Pancreas (tissue), 10 donors: ENCODE data around the gene TMEM267. TPM values are rescaled to one million over a fixed set of nuclear protein-coding genes. Genes with fewer than 3 reads are reported as not detected.
A peak's percentile ranks its signal among the peaks of the same experiment; 100 is the strongest.
"Not testable (repeated sequence)": the region's sequence is repeated elsewhere in the genome, so short reads cannot be mapped to it uniquely, and the experiment has no call there.

Experiments
- ATAC-seq, 4 donors: fragments of 200-7000 bp; cut with Tn5 transposase; one replicate each; pipeline versions ENCODE4 v1.8.0 to v1.9.1; 2020; ENCODE audit warnings: mild to moderate bottlenecking in 4 of 4, moderate library complexity in 4 of 4
- DNase-seq, 6 donors: peaks; one replicate each; pipeline ENCODE4 v3.0.0-alpha.2; 2020
- FAIRE-seq: peaks from 2 replicates; lab custom pipeline; 2012; peaks lifted over from hg19 to GRCh38; lab: Jason Lieb, UNC
- H3K27ac ChIP-seq, 4 donors: fragments of 200-600 bp; sonication (generic); 1 replicate in 3 of 4; 2 replicates in 1 of 4; pipeline versions ENCODE4 v1.5.0 to v1.8.0; 2020
- H3K27me3 ChIP-seq, 4 donors: fragments of 200-600 bp; one replicate each; pipeline ENCODE4 v1.8.0; 2021
- H3K36me3 ChIP-seq, 3 donors: fragments of 200-600 bp; sonication (generic) in 1 of 3; one replicate each; pipeline versions ENCODE4 v1.5.0 to v1.8.0; 2020 to 2021
- H3K4me1 ChIP-seq, 3 donors: fragments of 200-600 bp; one replicate each; pipeline ENCODE4 v1.8.0; 2021
- H3K4me3 ChIP-seq, 4 donors: fragments of 200-600 bp; sonication (generic) in 2 of 4; one replicate each; pipeline versions ENCODE4 v1.5.0 to v1.8.0; 2020 to 2021
- H3K9me3 ChIP-seq, 4 donors: fragments of 200-600 bp; one replicate each; pipeline ENCODE4 v1.8.0; 2021
- WGBS, 2 donors: extraction: QIAGEN DNeasy Blood & Tissue Kit; methylation state at CpG; one replicate each; pipeline ENCODE4 v1.1.7; 2013; 5-methylcytosine and 5-hydroxymethylcytosine counted together
- intact Hi-C, 3 donors: fragments of 100-400 bp; cut with DNase I; formaldehyde crosslinking; loops; one replicate each; pipeline versions ENCODE4 v1.11.1 to v1.14.2; 2022
- polyA plus RNA-seq, 2 donors: library from polyadenylated mRNA; stranded (reverse); fragments of 200-250 nt; gene quantifications; one replicate each; pipeline ENCODE4 v1.2.3, GENCODE V29; 2013
- total RNA-seq, 6 donors: library from RNA; stranded (reverse); fragmentation: NEBNext Ultra II Directional in 4 of 6; extraction: Animal tissue kit (Norgen Biotek cat#: 25700) in 4 of 6; gene quantifications; one replicate each; pipeline versions ENCODE4 v1.2.1 to v1.2.4, GENCODE V29; 2021 to 2023
- TF ChIP-seq, protein P1 (sequence below), 4 donors: fragments of 200-600 bp; sonication (generic) in 3 of 4; IDR thresholded peaks; one replicate each; pipeline versions ENCODE4 v1.5.0 to v1.8.0; 2021; ENCODE audit warnings: antibody characterized with exemption in 4 of 4
- donor health status: healthy with polysubstance abuse.
- donor health status: DM: no; HTN: no; CAD: no; lungs with moderate emphysema.
- donor health status: DM: no; HTN: no; CAD: no.
- donor health status: control.
- donor health status: control.
- donor health status: Bipolar disorder and iron deficiency.
- donor health status: DM: yes; HTN: yes; CAD: no.
- donor health status: DM: no; HTN: no; CAD: no.
- donor health status: DM: no; HTN: no; CAD: no.
- donor health status: DM: yes; HTN: yes; CAD: no.

The TMEM267 gene
- total and polyA plus RNA-seq, 8 donors = 3.5 to 8.4 (median 5.2) TPM

GRCh38 chr5:43515678-43516048, 32.0 kb upstream of the TMEM267 start:
- intact Hi-C loops = no loop called here

DNA sequence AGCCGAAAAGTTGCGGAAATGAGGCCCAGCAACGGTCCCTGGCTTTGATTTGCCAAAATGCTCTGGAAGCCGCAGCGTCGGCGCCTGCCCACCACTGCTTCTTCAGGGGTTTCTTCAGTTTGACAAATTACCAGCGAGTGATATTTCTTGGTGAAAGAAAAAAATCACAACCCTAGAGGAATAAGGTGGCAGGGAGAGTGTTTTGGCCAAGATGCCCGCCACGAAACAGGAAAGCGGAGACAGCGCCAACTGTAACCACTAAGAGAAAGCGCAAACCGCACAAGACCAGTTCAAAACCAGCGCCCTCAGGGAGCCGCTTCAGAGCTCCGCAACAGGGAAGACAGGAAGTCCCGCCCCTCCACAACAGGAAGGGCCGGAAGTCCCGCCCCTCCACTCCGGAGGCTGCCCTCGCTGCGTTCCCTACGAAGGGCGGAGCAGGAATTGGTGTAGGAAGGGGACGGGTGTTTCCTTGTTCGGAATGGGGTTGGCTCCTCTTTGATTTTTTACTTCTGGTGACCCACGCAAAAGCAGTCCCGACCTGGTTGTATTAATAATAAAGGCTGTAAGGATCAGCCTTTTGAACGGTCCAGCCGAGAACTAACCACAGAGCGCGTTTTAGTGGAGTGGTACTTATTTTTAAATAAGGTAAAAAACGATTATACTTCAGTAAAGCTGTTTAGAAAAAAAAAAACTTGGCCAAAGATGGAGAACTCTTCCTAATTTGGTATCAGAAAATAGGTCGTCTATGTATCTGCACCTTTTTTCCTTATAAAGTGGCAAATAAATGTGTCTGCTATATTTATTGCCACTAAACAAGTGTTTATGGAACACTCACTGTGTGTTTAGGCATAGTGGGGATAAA, 31.4 kb upstream of the TMEM267 start, which contains the start of gene C5orf34:
TSS of gene C5orf34 (minus strand) at position 333 of the 862 bp plus-strand sequence. CDS start 5,809 bp downstream, outside the sequence.
- peaks cover 0 to 9% (median 0%) of the 10 kb centered on the region in 3 donors for H3K4me1 ChIP-seq
- FAIRE-seq (peak; percentile 39), DNase-seq (peak; percentile 92 to 97 (median 96)), ATAC-seq (peak; percentile 100)
- peak within 1 kb of the TSS; percentile 35 to 68 (median 55) for H3K4me3 ChIP-seq
- TF ChIP-seq, protein P1, sequence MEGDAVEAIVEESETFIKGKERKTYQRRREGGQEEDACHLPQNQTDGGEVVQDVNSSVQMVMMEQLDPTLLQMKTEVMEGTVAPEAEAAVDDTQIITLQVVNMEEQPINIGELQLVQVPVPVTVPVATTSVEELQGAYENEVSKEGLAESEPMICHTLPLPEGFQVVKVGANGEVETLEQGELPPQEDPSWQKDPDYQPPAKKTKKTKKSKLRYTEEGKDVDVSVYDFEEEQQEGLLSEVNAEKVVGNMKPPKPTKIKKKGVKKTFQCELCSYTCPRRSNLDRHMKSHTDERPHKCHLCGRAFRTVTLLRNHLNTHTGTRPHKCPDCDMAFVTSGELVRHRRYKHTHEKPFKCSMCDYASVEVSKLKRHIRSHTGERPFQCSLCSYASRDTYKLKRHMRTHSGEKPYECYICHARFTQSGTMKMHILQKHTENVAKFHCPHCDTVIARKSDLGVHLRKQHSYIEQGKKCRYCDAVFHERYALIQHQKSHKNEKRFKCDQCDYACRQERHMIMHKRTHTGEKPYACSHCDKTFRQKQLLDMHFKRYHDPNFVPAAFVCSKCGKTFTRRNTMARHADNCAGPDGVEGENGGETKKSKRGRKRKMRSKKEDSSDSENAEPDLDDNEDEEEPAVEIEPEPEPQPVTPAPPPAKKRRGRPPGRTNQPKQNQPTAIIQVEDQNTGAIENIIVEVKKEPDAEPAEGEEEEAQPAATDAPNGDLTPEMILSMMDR (IDR thresholded peaks at IDR 0.05) = no peak
- no peaks in the 10 kb centered on the region for H3K36me3 ChIP-seq
- no peaks in the 10 kb centered on the region for H3K27me3 ChIP-seq
- WGBS, 2 donors = 0 to 1% methylated on average over 35 of the region's 35 CpGs
- peak within 1 kb of the TSS; percentile 41 to 89 (median 78) for H3K27ac ChIP-seq
- no peaks in the 10 kb centered on the region for H3K9me3 ChIP-seq
- intact Hi-C loops = no loop called here

More at GRCh38 chr5:43515678-43516048, 32.0 kb upstream of the TMEM267 start:
- FAIRE-seq (no peak), DNase-seq (no peak), ATAC-seq (peak in 2 of 4 donors; percentile 11 to 12)
- no peaks in the 10 kb centered on the region for H3K36me3 ChIP-seq
- TF ChIP-seq, protein P1 (IDR thresholded peaks at IDR 0.05) = no peak
- H3K4me3 ChIP-seq = peak overlapping the region; percentile 35 to 68 (median 55)
- WGBS, 2 donors = 7 to 11% methylated on average over 1 of the region's 1 CpG
- no peaks in the 10 kb centered on the region for H3K27me3 ChIP-seq
- H3K4me1 ChIP-seq = peaks cover 0 to 9% (median 0%) of the 10 kb centered on the region in 3 donors
- H3K9me3 ChIP-seq = no peaks in the 10 kb centered on the region
- peak overlapping the region in 3 of 4 donors; percentile 72 to 89 (median 83) for H3K27ac ChIP-seq

DNA sequence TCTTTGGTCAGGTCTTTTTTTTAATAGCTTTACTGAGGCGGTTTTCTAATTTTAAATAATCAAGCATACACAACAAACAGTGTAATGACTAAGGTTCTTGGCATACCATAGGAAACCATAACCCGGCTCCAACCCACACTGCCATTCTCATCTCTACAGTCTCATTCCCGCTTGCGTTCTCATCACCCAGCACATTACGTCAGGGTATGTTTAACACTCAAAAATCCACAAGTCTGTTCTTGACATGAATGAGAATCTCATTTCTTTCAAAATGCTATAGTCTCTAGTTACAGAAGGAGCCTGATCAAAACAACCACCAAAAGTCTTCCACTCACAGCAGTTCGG, 30.8 kb upstream of the TMEM267 start:
- DNase-seq (no peak), FAIRE-seq (no peak), ATAC-seq (peak in 3 of 4 donors; percentile 1 to 46 (median 3))
- Histone ChIP-seq H3K4me3 (peak overlapping the region; percentile 35 to 68 (median 55)), H3K27me3 (no peaks in the 10 kb centered on the region), H3K9me3 (no peaks in the 10 kb centered on the region), H3K4me1 (peaks cover 0 to 9% (median 0%) of the 10 kb centered on the region in 3 donors), H3K36me3 (no peaks in the 10 kb centered on the region), H3K27ac (peak overlapping the region in 3 of 4 donors; percentile 72 to 89 (median 83))
- intact Hi-C loops = no loop called here
- WGBS, 2 donors = 1% methylated on average over 6 of the region's 6 CpGs
- TF ChIP-seq, protein P1 (IDR thresholded peaks at IDR 0.05) = no peak

DNA sequence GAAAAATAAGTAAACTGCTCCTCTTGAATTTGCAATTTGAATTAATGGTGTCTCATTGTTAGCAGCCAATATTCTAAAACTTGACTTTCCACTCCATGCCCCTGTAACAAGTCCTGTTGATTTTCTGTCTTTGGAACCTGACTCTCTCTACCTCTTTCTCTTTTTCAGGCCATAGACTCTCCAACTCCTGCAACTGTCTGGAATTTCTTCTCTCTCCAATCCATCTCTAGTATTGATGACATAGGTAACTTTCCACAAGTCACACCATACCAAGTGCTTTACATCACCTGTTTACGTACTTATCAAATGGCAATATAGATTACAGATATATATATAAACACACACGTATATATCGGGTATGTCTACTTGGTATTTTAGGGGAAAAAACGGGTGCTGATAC, 30.4 kb upstream of the TMEM267 start:
- Histone ChIP-seq H3K36me3 (no peaks in the 10 kb centered on the region), H3K27me3 (no peaks in the 10 kb centered on the region), H3K4me1 (peaks cover 0 to 9% (median 0%) of the 10 kb centered on the region in 3 donors), H3K27ac (no peak overlapping the region), H3K4me3 (peak overlapping the region in 1 of 4 donors; percentile 68), H3K9me3 (no peaks in the 10 kb centered on the region)
- WGBS, 2 donors = 9 to 10% methylated on average over 4 of the region's 4 CpGs
- TF ChIP-seq, protein P1 (IDR thresholded peaks at IDR 0.05) = no peak
- FAIRE-seq (no peak), ATAC-seq (no peak), DNase-seq (no peak)
- intact Hi-C loops = no loop called here

GRCh38 chr5:43511062-43511461, 27.4 kb upstream of the TMEM267 start:
- 90 to 91% methylated on average over 14 to 36 of the region's 36 CpGs for WGBS, 2 donors
- H3K9me3 ChIP-seq, intact Hi-C loops, H3K27ac ChIP-seq, H3K36me3 ChIP-seq, H3K4me1 ChIP-seq, H3K4me3 ChIP-seq, FAIRE-seq, ATAC-seq, H3K27me3 ChIP-seq: not testable (repeated sequence)
- peak in 1 of 6 donors; percentile 54 for DNase-seq
